ENCODE data around the gene NR6A1.

Gene NR6A1

DNA sequence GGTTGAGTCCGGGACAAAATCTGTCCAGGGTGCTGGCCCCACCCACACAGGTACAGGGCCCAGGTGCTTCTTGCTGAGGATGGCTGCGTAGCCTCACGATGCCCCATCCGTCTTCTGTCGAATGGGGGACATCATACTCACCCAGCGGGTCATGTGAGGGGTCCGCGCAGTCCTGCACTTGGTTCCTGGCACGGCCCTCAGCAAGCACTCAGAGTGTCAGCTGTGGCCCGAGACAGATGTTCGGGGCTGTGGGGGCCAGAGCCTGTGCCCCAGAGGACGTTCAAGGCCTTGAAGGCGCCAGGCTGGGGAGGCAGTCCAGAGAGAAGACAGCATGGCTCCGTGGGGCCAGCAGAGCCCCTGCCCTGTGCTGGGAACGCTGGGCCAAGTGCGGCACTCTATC lies 291.7 kb downstream of the NR6A1 start:
- no peaks in the 10 kb centered on the region for H4K20me1 ChIP-seq (ENCODE audit: insufficient read depth)
- TF ChIP-seq, protein P1, sequence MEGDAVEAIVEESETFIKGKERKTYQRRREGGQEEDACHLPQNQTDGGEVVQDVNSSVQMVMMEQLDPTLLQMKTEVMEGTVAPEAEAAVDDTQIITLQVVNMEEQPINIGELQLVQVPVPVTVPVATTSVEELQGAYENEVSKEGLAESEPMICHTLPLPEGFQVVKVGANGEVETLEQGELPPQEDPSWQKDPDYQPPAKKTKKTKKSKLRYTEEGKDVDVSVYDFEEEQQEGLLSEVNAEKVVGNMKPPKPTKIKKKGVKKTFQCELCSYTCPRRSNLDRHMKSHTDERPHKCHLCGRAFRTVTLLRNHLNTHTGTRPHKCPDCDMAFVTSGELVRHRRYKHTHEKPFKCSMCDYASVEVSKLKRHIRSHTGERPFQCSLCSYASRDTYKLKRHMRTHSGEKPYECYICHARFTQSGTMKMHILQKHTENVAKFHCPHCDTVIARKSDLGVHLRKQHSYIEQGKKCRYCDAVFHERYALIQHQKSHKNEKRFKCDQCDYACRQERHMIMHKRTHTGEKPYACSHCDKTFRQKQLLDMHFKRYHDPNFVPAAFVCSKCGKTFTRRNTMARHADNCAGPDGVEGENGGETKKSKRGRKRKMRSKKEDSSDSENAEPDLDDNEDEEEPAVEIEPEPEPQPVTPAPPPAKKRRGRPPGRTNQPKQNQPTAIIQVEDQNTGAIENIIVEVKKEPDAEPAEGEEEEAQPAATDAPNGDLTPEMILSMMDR (conservative IDR thresholded peaks at IDR 0.05; ENCODE audit: low read depth, low read length): no peak
- no peak overlapping the region for H3K9ac ChIP-seq
- no peak overlapping the region for H2AFZ ChIP-seq (ENCODE audit: low read depth)
- H3K27me3 ChIP-seq (ENCODE audit: insufficient read depth, low read depth): peaks cover 12% of the 10 kb centered on the region; the same call in 1 of the 2 replicates
- no peaks in the 10 kb centered on the region for H3K4me1 ChIP-seq (ENCODE audit: low read depth, poor library complexity, severe bottlenecking)
- H3K79me2 ChIP-seq (ENCODE audit: insufficient read depth, low read depth): no peaks in the 10 kb centered on the region
- no peaks in the 10 kb centered on the region for H3K36me3 ChIP-seq (ENCODE audit: insufficient read depth)
- no peak overlapping the region for H3K27ac ChIP-seq
- no peak overlapping the region for H3K4me3 ChIP-seq (IDR thresholded peaks at IDR 0.05; ENCODE audit: insufficient read depth, low read depth, low read length)
- H3K4me2 ChIP-seq: no peak overlapping the region

DNA sequence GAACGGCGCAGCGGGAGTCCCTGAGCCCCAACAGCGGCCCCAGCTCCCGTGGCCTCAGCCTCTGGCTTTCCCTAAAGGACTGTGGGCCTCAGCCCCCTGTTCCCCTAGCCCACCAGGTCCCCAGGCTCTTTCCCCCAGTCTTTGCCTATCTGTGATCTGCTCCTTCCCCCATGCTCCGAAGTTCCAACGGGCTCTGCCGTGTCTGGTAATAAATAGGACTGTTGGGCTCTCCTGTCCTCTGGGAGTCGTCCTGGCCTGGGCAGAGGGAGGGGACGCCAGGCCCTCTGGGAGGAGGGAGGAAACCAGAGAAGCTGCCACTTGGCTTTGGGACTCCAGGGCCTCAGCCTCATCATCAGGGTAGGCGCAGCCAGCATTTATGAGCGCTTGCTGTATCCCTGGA lies 292.8 kb downstream of the NR6A1 start:
- TF ChIP-seq, protein P1 (conservative IDR thresholded peaks at IDR 0.05; ENCODE audit: low read depth, low read length): no peak
- no peak overlapping the region for H3K9ac ChIP-seq
- H3K27ac ChIP-seq: no peak overlapping the region
- H3K36me3 ChIP-seq (ENCODE audit: insufficient read depth): no peaks in the 10 kb centered on the region
- H2AFZ ChIP-seq (ENCODE audit: low read depth): no peak overlapping the region
- H3K4me2 ChIP-seq: no peak overlapping the region
- no peaks in the 10 kb centered on the region for H3K4me1 ChIP-seq (ENCODE audit: low read depth, poor library complexity, severe bottlenecking)
- no peaks in the 10 kb centered on the region for H4K20me1 ChIP-seq (ENCODE audit: insufficient read depth)
- H3K4me3 ChIP-seq (IDR thresholded peaks at IDR 0.05; ENCODE audit: insufficient read depth, low read depth, low read length): no peak overlapping the region
- no peaks in the 10 kb centered on the region for H3K79me2 ChIP-seq (ENCODE audit: insufficient read depth, low read depth)
- H3K27me3 ChIP-seq (ENCODE audit: insufficient read depth, low read depth): peaks cover 12% of the 10 kb centered on the region; the same call in 1 of the 2 replicates

DNA sequence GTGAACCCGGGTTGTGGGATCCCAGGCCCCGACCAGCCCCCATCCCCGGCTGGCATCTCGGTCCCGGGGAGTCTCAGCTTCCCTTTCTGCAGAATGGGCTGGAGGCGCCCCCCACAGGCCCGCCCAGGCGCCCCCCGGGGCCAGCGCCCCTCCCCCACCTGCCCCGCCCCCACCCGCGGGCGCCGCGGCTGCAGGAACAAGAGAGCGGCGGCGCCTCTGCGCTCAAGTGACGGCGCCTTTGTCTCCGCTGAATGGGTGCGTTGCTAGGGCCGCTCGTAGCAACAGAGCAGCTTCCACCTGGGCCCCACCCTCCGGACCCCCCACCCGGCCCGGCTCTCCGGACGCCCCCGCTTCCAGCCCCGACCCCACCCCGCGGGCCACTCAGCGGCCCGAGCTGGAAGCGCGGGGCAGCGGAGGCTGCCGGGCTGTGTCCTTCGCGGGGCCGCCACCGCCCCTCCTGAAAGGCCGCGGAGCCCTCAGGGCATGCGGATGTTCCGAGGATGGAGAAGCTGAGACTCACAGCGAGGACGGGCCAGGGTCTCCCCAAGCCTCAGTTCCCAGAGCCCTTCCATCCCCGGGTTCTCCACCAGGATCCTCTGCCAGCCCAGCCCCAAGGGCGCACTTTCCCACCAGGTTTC lies 293.3 kb downstream of the NR6A1 start:
- no peaks in the 10 kb centered on the region for H3K36me3 ChIP-seq (ENCODE audit: insufficient read depth)
- no peaks in the 10 kb centered on the region for H3K4me1 ChIP-seq (ENCODE audit: low read depth, poor library complexity, severe bottlenecking)
- H3K27me3 ChIP-seq (ENCODE audit: insufficient read depth, low read depth): peaks cover 12% of the 10 kb centered on the region; the same call in 1 of the 2 replicates
- H4K20me1 ChIP-seq (ENCODE audit: insufficient read depth): no peaks in the 10 kb centered on the region
- no peak overlapping the region for H3K4me3 ChIP-seq (IDR thresholded peaks at IDR 0.05; ENCODE audit: insufficient read depth, low read depth, low read length)
- no peaks in the 10 kb centered on the region for H3K79me2 ChIP-seq (ENCODE audit: insufficient read depth, low read depth)
- H3K9ac ChIP-seq: no peak overlapping the region
- no peak overlapping the region for H3K27ac ChIP-seq
- no peak overlapping the region for H2AFZ ChIP-seq (ENCODE audit: low read depth)
- TF ChIP-seq, protein P1 (conservative IDR thresholded peaks at IDR 0.05; ENCODE audit: low read depth, low read length): no peak
- H3K4me2 ChIP-seq: no peak overlapping the region

DNA sequence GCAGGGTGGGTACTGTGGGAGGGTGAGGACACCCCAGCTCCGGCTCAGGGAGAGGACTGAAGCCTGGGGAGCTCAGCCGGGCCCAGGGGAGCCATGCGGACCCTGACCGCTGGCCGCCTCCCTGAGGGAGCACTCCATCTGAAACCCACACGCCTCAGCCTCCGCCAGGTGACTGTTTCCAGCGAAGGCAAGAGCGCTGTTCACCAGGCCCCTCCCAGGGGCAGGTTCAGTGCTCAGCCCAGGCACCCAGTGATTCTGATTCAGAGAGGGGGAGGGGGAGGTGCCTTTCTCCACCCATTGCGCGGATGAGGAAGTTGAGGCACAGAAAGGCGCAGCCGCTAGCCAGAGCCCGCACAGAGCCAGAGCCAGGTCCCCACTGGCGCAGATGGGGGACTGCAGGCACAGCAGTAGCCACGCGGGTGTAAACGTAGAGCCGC lies 293.9 kb downstream of the NR6A1 start:
- H3K27me3 ChIP-seq (ENCODE audit: insufficient read depth, low read depth): peaks cover 12% of the 10 kb centered on the region; the same call in 1 of the 2 replicates
- H2AFZ ChIP-seq (ENCODE audit: low read depth): no peak overlapping the region
- H3K79me2 ChIP-seq (ENCODE audit: insufficient read depth, low read depth): no peaks in the 10 kb centered on the region
- H3K4me1 ChIP-seq (ENCODE audit: low read depth, poor library complexity, severe bottlenecking): no peaks in the 10 kb centered on the region
- H3K4me3 ChIP-seq (IDR thresholded peaks at IDR 0.05; ENCODE audit: insufficient read depth, low read depth, low read length): no peak overlapping the region
- no peaks in the 10 kb centered on the region for H4K20me1 ChIP-seq (ENCODE audit: insufficient read depth)
- no peak overlapping the region for H3K27ac ChIP-seq
- TF ChIP-seq, protein P1 (conservative IDR thresholded peaks at IDR 0.05; ENCODE audit: low read depth, low read length): no peak
- no peak overlapping the region for H3K9ac ChIP-seq
- no peak overlapping the region for H3K4me2 ChIP-seq
- H3K36me3 ChIP-seq (ENCODE audit: insufficient read depth): no peaks in the 10 kb centered on the region

Measured in KMS-11 (cell line).